VCaP (cell line): Measurements from ENCODE around the gene RDH13.

Experiments
- H3K27ac ChIP-seq: fragments of 450-650 bp; 2 replicates; pipeline ENCODE4 v1.5.1; 2017
- TF ChIP-seq, protein P1 (sequence below): fragments of 450-650 bp; conservative IDR thresholded peaks from 2 replicates; pipeline ENCODE4 v1.5.1; 2017; ENCODE audit warnings: mild to moderate bottlenecking, moderate library complexity

Gene RDH13

DNA sequence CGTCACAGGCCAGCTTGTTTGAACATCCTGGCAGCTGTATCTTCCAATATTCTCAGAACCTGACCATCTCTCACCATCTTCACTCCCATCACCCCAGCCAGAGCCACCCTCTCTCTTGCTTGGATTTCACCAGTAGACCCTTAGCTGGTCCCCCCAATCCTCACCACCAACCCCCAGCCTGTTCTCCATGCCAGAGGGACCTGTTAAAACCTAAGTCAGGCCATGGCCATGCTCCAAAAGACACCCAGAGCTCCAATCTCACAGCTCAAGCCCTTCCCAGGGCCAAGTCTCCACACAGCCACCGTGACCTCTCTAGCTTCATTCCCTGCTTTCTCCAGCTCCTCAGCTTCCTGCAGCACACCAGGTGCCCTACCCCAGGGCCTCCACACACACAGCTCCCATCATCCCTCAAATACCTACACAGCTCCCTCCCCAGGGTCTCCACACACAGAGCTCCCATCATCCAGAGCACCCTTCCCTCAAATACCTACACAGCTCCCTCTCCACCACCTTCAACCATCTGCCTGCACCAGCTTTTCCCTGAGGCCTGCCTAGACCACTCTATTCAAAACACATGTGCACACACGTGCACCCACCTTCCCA is 26.5 kb upstream of the RDH13 start:
- no peak overlapping the region for H3K27ac ChIP-seq
- TF ChIP-seq, protein P1, sequence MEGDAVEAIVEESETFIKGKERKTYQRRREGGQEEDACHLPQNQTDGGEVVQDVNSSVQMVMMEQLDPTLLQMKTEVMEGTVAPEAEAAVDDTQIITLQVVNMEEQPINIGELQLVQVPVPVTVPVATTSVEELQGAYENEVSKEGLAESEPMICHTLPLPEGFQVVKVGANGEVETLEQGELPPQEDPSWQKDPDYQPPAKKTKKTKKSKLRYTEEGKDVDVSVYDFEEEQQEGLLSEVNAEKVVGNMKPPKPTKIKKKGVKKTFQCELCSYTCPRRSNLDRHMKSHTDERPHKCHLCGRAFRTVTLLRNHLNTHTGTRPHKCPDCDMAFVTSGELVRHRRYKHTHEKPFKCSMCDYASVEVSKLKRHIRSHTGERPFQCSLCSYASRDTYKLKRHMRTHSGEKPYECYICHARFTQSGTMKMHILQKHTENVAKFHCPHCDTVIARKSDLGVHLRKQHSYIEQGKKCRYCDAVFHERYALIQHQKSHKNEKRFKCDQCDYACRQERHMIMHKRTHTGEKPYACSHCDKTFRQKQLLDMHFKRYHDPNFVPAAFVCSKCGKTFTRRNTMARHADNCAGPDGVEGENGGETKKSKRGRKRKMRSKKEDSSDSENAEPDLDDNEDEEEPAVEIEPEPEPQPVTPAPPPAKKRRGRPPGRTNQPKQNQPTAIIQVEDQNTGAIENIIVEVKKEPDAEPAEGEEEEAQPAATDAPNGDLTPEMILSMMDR: no peak

DNA sequence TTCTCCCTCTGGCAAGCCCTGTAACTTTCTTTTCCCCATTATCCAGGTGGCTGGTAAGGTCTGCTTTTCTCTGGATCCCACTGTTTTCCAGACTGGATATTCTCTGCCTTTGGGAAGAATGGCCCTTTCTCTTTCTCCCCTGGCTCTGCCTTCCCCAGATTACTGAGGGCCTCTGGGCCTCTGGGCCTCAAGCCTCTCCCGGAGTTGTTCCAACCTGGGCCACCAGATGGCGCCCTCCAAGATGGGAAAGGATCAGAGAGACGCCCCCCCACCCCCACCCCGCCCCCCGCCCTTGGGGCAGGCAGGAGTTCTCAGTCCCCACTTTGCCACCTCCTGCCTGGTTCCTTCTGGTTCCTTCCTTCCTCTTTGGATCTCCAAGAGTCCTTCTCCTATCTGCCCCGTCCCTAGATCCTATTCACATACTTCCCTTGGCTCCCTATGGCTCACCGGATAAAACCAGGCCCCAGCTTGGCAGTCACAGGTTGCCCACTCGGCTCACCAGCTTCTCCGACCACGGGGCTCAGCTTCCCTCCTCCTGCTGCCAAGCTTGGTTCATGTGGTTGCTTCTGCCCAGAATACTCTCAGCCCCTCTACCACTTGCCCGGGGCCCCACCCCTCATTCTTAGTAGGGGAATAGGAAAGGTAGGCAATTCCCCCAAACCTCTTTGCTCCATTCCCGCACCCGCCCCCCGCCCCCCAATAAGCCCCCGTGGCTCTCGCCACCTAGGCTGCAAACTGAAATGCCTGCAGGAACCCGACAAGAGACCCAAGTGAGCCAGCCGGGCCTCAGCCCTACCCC is 25.8 kb upstream of the RDH13 start:
- H3K27ac ChIP-seq: 0 out of 2 replicates have a peak overlapping the region, but pooled peaks have one; percentile 23
- TF ChIP-seq, protein P1: peak; percentile 93

DNA sequence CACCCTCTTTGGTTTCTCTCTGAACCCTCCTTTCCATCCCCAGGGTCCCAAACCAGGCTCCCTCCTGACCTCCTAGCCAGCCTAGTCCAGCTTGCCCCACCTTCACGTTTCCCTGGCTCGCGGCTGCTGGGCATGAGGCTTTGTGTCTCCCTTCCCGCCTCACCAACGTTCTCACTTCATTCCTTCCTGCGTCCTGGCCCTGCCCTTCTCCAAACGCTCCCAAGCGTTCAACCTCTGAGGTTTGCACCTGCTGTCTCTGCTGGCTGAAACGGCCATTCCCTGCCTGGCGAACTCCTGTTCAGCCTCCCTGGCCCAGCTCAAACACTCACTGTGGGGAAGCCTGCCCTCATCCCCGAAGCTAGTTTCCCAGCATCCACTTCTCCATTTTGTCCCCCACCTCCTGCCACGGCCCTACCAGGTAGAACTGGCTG is 25.1 kb upstream of the RDH13 start:
- H3K27ac ChIP-seq: 0 out of 2 replicates have a peak overlapping the region, but pooled peaks have one; percentile 23
- TF ChIP-seq, protein P1: no peak

DNA sequence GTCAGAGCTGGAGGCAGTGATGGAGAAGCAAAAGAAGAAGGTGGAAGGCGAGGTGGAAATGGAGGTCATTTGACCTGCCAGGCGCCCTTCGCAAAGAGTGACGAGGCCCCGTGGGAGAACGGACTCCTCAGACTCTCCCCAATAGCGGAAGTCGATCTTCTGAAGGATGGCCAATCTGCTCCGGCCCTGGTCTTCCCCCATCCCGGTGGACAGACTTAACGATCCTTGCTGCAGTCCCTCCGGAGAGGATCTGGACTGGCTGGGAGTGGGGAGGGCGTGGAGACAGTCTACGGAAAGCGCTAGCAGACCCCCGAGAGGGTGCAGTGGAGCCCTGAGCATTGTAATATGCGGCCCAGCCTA is 24.6 kb upstream of the RDH13 start:
- H3K27ac ChIP-seq: no peak overlapping the region

DNA sequence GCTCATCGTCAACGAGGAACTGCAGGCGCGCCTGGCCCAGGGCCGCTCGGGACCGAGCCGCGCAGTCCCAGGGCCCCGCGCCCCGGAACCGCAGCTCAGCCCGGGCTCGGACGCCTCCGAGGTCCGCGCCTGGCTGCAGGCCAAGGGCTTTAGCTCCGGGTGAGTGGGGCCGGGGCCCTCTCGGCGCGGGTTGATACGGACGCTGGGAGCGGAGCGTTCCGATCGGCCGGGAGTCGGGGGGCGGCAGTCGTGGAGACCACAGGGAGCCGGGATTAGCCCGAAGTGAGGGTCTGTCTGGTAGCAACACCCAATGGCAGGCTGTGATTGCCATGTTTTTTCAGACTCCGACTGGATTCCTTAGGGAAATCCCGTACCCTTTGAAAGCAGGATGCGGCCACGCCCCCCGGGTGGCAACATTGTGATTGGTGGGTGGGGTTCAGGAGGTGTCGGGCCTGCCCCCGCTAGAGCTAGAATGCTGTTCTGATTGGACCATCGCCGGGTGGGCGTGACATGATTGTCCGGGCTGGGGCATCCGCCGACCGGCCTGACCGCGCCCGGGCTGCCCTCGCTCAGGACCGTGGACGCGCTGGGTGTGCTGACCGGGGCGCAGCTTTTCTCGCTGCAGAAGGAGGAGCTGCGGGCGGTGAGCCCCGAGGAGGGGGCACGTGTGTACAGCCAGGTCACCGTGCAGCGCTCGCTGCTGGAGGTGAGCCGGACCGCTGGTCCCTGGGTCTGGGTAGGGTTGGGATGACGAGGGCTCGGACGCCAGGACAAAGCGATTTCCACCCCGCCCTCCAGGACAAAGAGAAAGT is 24.0 kb upstream of the RDH13 start:
- no peak overlapping the region for H3K27ac ChIP-seq
- TF ChIP-seq, protein P1: no peak

More for the DNA sequence above, 24.6 kb upstream of the RDH13 start:
- TF ChIP-seq, protein P1: no peak

GRCh38 chr19:55085923-55086715 is 23.2 kb upstream of the RDH13 start:
- no peak overlapping the region for H3K27ac ChIP-seq

More at GRCh38 chr19:55085923-55086715, 23.2 kb upstream of the RDH13 start:
- TF ChIP-seq, protein P1: no peak
